ENCODE data around the gene TMEM163. TPM values are rescaled to one million over a fixed set of nuclear protein-coding genes. Genes with fewer than 3 reads are reported as not detected.

TMEM163 gene
- total RNA-seq, 2 donors from 2014 or later: 16.2 to 27.5 TPM

- Histone ChIP-seq H3K36me3 (replicated peaks in 1 of 2; ENCODE audit: insufficient read depth in 1 of 2, low read depth in 2 of 2) (no peaks in the 10 kb centered on the region), H3K4me1 (peaks cover 85% of the 10 kb centered on the region), H3K4me3 (no peak overlapping the region), H3K27me3 (no peaks in the 10 kb centered on the region), H3K27ac (peak overlapping the region; percentile 79 to 86 (median 84)), H3K9me3 (peaks cover 0 to 4% (median 0%) of the 10 kb centered on the region in 3 donors)
- 40 to 51% methylated on average over 3 of the region's 3 CpGs for WGBS, 2 donors
- DNase-seq (peak in 2 of 4 donors; percentile 41 to 54), ATAC-seq (no peak)
- intact Hi-C loops (cut with DNase I): no loop called here
- no peak for TF ChIP-seq CTCF (IDR thresholded peaks at IDR 0.05)
- no peak for TF ChIP-seq POLR2A (IDR thresholded peaks at IDR 0.05)
These were observed 32.8 kb downstream of the TMEM163 start for GRCh38 chr2:134685967-134686366.

GRCh38 chr2:134683561-134684112 is 35.2 kb downstream of the TMEM163 start:
- ATAC-seq: peak; percentile 92
- no peak for TF ChIP-seq POLR2A (IDR thresholded peaks at IDR 0.05)
- TF ChIP-seq CTCF (IDR thresholded peaks at IDR 0.05): no peak
- Histone ChIP-seq H3K4me3 (no peak overlapping the region), H3K4me1 (peaks cover 84% of the 10 kb centered on the region), H3K27ac (peak overlapping the region; percentile 83 to 86 (median 84)), H3K27me3 (no peaks in the 10 kb centered on the region), H3K36me3 (replicated peaks in 1 of 2; ENCODE audit: insufficient read depth in 1 of 2, low read depth in 2 of 2) (no peaks in the 10 kb centered on the region), H3K9me3 (peaks cover 0 to 4% (median 0%) of the 10 kb centered on the region in 3 donors)
- intact Hi-C loops (cut with DNase I): no loop called here
- DNase-seq: peak; percentile 66 to 90 (median 75)
- 5 to 14% methylated on average over 2 of the region's 2 CpGs for WGBS, 2 donors

DNA sequence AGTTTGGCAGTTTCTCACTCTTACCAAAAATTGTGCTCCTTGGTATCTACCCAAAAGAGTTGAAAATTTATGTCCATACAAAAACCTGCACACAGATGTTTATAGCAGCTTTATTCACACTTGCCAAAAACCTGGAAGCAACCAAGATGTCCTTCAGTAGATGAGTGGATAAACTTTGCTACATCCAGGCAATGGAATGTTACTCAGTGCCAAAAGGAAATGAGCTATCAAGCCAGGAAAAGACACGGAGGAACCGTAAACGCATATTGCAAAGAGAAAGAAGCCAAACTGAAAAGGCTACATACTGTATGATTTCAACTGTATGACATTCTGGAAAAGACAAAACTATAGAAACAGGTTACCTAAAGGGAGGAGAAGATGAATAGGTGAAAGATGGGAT is 36.1 kb downstream of the TMEM163 start:
- peaks cover 90% of the 10 kb centered on the region for H3K4me1 ChIP-seq
- no peak overlapping the region for H3K4me3 ChIP-seq
- no peaks in the 10 kb centered on the region for H3K36me3 ChIP-seq (replicated peaks in 1 of 2; ENCODE audit: insufficient read depth in 1 of 2, low read depth in 2 of 2)
- TF ChIP-seq POLR2A (IDR thresholded peaks at IDR 0.05) (no peak), CTCF (IDR thresholded peaks at IDR 0.05) (no peak)
- intact Hi-C loops (cut with DNase I): no loop called here
- peak overlapping the region; percentile 83 to 86 (median 84) for H3K27ac ChIP-seq
- H3K9me3 ChIP-seq: no peaks in the 10 kb centered on the region
- 10% methylated on average over 3 of the region's 3 CpGs for WGBS, 2 donors
- H3K27me3 ChIP-seq: no peaks in the 10 kb centered on the region
- DNase-seq (no peak), ATAC-seq (no peak)

GRCh38 chr2:134681201-134681600 is 37.6 kb downstream of the TMEM163 start:
- no peaks in the 10 kb centered on the region for H3K36me3 ChIP-seq (replicated peaks in 1 of 2; ENCODE audit: insufficient read depth in 1 of 2, low read depth in 2 of 2)
- DNase-seq (no peak), ATAC-seq (no peak)
- TF ChIP-seq CTCF (IDR thresholded peaks at IDR 0.05): no peak
- TF ChIP-seq POLR2A (IDR thresholded peaks at IDR 0.05): no peak
- H3K4me1 ChIP-seq: peaks cover 88% of the 10 kb centered on the region
- H3K4me3 ChIP-seq: no peak overlapping the region
- no peak overlapping the region for H3K27ac ChIP-seq
- H3K9me3 ChIP-seq: no peaks in the 10 kb centered on the region
- 84 to 93% methylated on average over 8 of the region's 8 CpGs for WGBS, 2 donors
- intact Hi-C loops (cut with DNase I): no loop called here
- no peaks in the 10 kb centered on the region for H3K27me3 ChIP-seq

GRCh38 chr2:134679745-134680144 is 39.1 kb downstream of the TMEM163 start:
- WGBS, 2 donors: 72 to 91% methylated on average over 6 of the region's 6 CpGs
- no peaks in the 10 kb centered on the region for H3K36me3 ChIP-seq (replicated peaks in 1 of 2; ENCODE audit: insufficient read depth in 1 of 2, low read depth in 2 of 2)
- peaks cover 87% of the 10 kb centered on the region for H3K4me1 ChIP-seq
- no peak overlapping the region for H3K4me3 ChIP-seq
- TF ChIP-seq CTCF (IDR thresholded peaks at IDR 0.05) (no peak), POLR2A (IDR thresholded peaks at IDR 0.05) (no peak)
- DNase-seq (no peak), ATAC-seq (no peak)
- H3K9me3 ChIP-seq: no peaks in the 10 kb centered on the region
- intact Hi-C loops (cut with DNase I): no loop called here
- no peaks in the 10 kb centered on the region for H3K27me3 ChIP-seq
- H3K27ac ChIP-seq: peak overlapping the region in 1 of 4 donors; percentile 18

Data from body of pancreas (tissue), 4 donors.